ENCODE measurements around the gene DIO1. TPM values are rescaled to one million over a fixed set of nuclear protein-coding genes. Genes with fewer than 3 reads are reported as not detected.
A peak's percentile ranks its signal among the peaks of the same experiment; 100 is the strongest.

Gene DIO1
- polyA plus RNA-seq, 1 of the 3 experiments (the other 2 are of a cell fraction): not detected

DNA sequence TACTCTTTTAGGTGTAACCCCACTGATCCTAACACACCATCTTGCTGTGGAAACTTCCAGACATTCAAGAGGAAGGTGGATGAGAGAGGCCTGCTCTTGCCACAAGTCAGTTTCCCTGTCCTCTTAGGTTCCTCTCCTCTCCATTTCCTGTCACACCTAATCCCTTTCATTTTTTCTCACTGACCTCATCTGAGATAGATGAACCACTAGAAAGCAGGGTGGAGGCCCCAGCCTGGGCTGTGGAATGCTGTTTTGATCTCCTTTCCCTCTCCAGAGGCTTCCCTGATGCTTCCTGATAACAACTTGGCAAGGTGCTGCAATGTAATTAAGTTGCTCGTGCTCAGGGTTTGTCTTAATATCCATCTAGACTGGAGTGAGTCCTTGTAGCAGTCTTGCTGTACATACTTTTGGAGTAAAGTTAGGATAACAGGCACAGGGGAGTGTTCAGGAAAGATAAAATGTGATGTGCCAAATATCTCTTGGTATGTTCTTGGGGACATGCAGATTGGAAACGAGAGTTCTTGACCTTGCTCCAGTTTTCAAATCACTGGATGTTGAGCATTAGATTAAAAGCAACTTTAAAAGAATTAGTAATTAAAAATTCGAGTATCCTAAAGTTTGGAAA is 63.3 kb downstream of the DIO1 start:
- Histone ChIP-seq H3K9me3 (no peaks in the 10 kb centered on the region), H3K9me2 (no peaks in the 10 kb centered on the region), H3K4me3 (ENCODE audit: low read depth in 2 of 2, low read length in 1 of 2) (no peak overlapping the region), H3K79me2 (ENCODE audit: insufficient read depth) (peaks cover 33% of the 10 kb centered on the region), H3K9ac (peak overlapping the region; percentile 40), H3F3A (replicated peaks; ENCODE audit: insufficient read depth) (peaks cover 11% of the 10 kb centered on the region), H3K27ac (ENCODE audit: low read depth in 2 of 2, low read length in 1 of 2) (peak overlapping the region; percentile 30 to 62; a peak in 3 of 4 replicates), H2AFZ (ENCODE audit: low read depth) (no peak overlapping the region), H4K20me1 (ENCODE audit: insufficient read depth) (no peaks in the 10 kb centered on the region), H3K4me2 (peak overlapping the region; percentile 45), H3K4me1 (ENCODE audit: control insufficient read depth in 1 of 2, insufficient read depth in 2 of 2, low read depth in 1 of 2, low read length in 1 of 2) (peaks cover 4 to 8% of the 10 kb centered on the region in 2 experiments; a peak in 3 of 4 replicates), H3K27me3 (ENCODE audit: insufficient read depth) (no peaks in the 10 kb centered on the region), H3K36me3 (replicated peaks in 1 of 2; ENCODE audit: control insufficient read depth in 1 of 2, insufficient read depth in 2 of 2, low read length in 1 of 2) (peaks cover 53 to 64% of the 10 kb centered on the region in 2 experiments)
- no peak for DNase-seq
- 61% methylated on average over 3 of the region's 3 CpGs for WGBS (ENCODE audit: low lambda C conversion rate)
- CTCF ChIA-PET: interaction anchor here (1.0 to 3.3 kb wide), 5 partner anchors 8 to 96 kb away, joined by 3 to 60 read pairs (median 12); partner anchors contain the start of genes IFT25 and LRRC42
- TF ChIP-seq SMC3 (IDR thresholded peaks at IDR 0.05; ENCODE audit: low read depth, low read length) (no peak), GABPA (IDR thresholded peaks at IDR 0.05; ENCODE audit: low read depth) (no peak), NFIC (IDR thresholded peaks at IDR 0.05; ENCODE audit: borderline replicate concordance) (peak; percentile 22; the same call in 1 of the 2 replicates), EP300 (IDR thresholded peaks at IDR 0.05; ENCODE audit: borderline replicate concordance in 1 of 2, low read depth in 1 of 2, low read length in 1 of 2) (no peak), FOXJ3 (CRISPR knock-in tag; IDR thresholded peaks at IDR 0.05) (no peak), CHD2 (IDR thresholded peaks at IDR 0.05; ENCODE audit: low read length, partially characterized antibody) (no peak), POLR2AphosphoS5 (IDR thresholded peaks at IDR 0.05; ENCODE audit: low read depth, low read length) (no peak)
- TF ChIP-seq, protein P1, sequence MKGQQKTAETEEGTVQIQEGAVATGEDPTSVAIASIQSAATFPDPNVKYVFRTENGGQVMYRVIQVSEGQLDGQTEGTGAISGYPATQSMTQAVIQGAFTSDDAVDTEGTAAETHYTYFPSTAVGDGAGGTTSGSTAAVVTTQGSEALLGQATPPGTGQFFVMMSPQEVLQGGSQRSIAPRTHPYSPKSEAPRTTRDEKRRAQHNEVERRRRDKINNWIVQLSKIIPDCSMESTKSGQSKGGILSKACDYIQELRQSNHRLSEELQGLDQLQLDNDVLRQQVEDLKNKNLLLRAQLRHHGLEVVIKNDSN (IDR thresholded peaks at IDR 0.05; ENCODE audit: borderline replicate concordance, low read depth): no peak
- TF ChIP-seq, protein P2, sequence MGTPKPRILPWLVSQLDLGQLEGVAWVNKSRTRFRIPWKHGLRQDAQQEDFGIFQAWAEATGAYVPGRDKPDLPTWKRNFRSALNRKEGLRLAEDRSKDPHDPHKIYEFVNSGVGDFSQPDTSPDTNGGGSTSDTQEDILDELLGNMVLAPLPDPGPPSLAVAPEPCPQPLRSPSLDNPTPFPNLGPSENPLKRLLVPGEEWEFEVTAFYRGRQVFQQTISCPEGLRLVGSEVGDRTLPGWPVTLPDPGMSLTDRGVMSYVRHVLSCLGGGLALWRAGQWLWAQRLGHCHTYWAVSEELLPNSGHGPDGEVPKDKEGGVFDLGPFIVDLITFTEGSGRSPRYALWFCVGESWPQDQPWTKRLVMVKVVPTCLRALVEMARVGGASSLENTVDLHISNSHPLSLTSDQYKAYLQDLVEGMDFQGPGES (IDR thresholded peaks at IDR 0.05; ENCODE audit: low read depth, low read length): no peak
- POLR2A ChIA-PET: interaction anchor here (2.2 kb wide), 1 partner anchor 11 kb away, joined by 4 read pairs; the partner anchor contains the start of genes IFT25 and LRRC42

DNA sequence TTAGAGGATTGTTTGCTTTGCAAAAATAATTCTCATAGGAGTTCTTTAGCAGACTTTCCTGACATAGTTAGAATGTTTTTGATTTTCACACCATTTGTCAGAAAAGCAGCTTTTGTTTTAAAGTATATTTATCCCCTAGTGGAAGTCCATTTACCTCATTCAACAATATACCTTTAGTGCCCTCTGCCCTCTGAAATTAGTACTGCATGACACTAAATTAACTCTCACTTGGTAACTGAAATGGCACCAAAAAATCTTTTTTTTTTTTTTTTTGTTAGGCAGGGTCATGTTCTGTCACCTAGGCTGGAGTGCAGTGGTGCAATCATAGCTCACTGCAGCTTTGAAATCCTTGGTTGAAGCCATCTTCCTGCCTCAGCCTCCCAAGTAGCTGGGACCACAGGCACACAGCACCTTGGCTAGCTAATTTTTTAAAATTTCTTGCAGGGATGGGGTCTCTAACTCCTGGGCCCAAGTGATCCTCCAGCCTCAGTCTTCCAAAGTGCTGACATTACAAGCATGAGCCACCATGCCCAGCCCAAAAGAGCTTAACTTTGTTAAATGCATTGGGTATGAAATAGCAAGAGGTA is 65.8 kb downstream of the DIO1 start:
- Histone ChIP-seq H2AFZ (ENCODE audit: low read depth) (no peak overlapping the region), H3K27me3 (ENCODE audit: insufficient read depth) (no peaks in the 10 kb centered on the region), H3K36me3 (replicated peaks in 1 of 2; ENCODE audit: control insufficient read depth in 1 of 2, insufficient read depth in 2 of 2, low read length in 1 of 2) (peaks cover 46 to 66% of the 10 kb centered on the region in 2 experiments), H4K20me1 (ENCODE audit: insufficient read depth) (no peaks in the 10 kb centered on the region), H3K4me3 (ENCODE audit: low read depth in 2 of 2, low read length in 1 of 2) (no peak overlapping the region), H3K79me2 (ENCODE audit: insufficient read depth) (peaks cover 17% of the 10 kb centered on the region), H3K4me1 (ENCODE audit: control insufficient read depth in 1 of 2, insufficient read depth in 2 of 2, low read depth in 1 of 2, low read length in 1 of 2) (peaks cover 4 to 7% of the 10 kb centered on the region in 2 experiments; a peak in 3 of 4 replicates), H3K9me2 (no peaks in the 10 kb centered on the region), H3K9ac (no peak overlapping the region), H3K27ac (ENCODE audit: low read depth in 2 of 2, low read length in 1 of 2) (no peak overlapping the region), H3K4me2 (no peak overlapping the region), H3K9me3 (no peaks in the 10 kb centered on the region), H3F3A (replicated peaks; ENCODE audit: insufficient read depth) (peaks cover 7% of the 10 kb centered on the region)
- ChIA-PET POLR2A (interaction anchor here (0.8 to 2.2 kb wide), 2 partner anchors 10 to 14 kb away, joined by 3 to 4 read pairs; partner anchors contain the start of genes IFT25 and LRRC42), CTCF (interaction anchor here (0.8 to 4.8 kb wide), 30 partner anchors 10 to 848 kb away, joined by 3 to 60 read pairs (median 4); partner anchors contain the start of genes IFT25, LRRC42 and YIPF1)
- peak; percentile 47 for DNase-seq
- no peak for TF ChIP-seq RXRA (IDR thresholded peaks at IDR 0.05; ENCODE audit: borderline replicate concordance, low read depth)
- TF ChIP-seq SMC3 (IDR thresholded peaks at IDR 0.05; ENCODE audit: low read depth, low read length): peak; percentile 45
- TF ChIP-seq JUND (IDR thresholded peaks at IDR 0.05): no peak
- TF ChIP-seq FOXJ3 (CRISPR knock-in tag; IDR thresholded peaks at IDR 0.05): no peak
- TF ChIP-seq, protein P3, sequence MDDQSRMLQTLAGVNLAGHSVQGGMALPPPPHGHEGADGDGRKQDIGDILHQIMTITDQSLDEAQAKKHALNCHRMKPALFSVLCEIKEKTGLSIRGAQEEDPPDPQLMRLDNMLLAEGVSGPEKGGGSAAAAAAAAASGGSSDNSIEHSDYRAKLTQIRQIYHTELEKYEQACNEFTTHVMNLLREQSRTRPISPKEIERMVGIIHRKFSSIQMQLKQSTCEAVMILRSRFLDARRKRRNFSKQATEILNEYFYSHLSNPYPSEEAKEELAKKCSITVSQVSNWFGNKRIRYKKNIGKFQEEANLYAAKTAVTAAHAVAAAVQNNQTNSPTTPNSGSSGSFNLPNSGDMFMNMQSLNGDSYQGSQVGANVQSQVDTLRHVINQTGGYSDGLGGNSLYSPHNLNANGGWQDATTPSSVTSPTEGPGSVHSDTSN (IDR thresholded peaks at IDR 0.05): no peak
- TF ChIP-seq TEAD4 (IDR thresholded peaks at IDR 0.05; ENCODE audit: borderline replicate concordance, insufficient read depth): no peak
- TF ChIP-seq, protein P2 (IDR thresholded peaks at IDR 0.05; ENCODE audit: low read depth, low read length): no peak
- no peak for TF ChIP-seq RFX5 (IDR thresholded peaks at IDR 0.05; ENCODE audit: low read length)
- TF ChIP-seq, protein P4, sequence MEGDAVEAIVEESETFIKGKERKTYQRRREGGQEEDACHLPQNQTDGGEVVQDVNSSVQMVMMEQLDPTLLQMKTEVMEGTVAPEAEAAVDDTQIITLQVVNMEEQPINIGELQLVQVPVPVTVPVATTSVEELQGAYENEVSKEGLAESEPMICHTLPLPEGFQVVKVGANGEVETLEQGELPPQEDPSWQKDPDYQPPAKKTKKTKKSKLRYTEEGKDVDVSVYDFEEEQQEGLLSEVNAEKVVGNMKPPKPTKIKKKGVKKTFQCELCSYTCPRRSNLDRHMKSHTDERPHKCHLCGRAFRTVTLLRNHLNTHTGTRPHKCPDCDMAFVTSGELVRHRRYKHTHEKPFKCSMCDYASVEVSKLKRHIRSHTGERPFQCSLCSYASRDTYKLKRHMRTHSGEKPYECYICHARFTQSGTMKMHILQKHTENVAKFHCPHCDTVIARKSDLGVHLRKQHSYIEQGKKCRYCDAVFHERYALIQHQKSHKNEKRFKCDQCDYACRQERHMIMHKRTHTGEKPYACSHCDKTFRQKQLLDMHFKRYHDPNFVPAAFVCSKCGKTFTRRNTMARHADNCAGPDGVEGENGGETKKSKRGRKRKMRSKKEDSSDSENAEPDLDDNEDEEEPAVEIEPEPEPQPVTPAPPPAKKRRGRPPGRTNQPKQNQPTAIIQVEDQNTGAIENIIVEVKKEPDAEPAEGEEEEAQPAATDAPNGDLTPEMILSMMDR (IDR thresholded peaks at IDR 0.05): peak; percentile 71
- no peak for TF ChIP-seq YY1 (IDR thresholded peaks at IDR 0.05; ENCODE audit: low read depth)
- no peak for TF ChIP-seq EP300 (IDR thresholded peaks at IDR 0.05; ENCODE audit: borderline replicate concordance in 1 of 2, low read depth in 1 of 2, low read length in 1 of 2)
- no peak for TF ChIP-seq TAF1 (IDR thresholded peaks at IDR 0.05; ENCODE audit: borderline replicate concordance, low read depth, low read length)
- TF ChIP-seq TCF12 (IDR thresholded peaks at IDR 0.05): no peak
- no peak for TF ChIP-seq GABPA (IDR thresholded peaks at IDR 0.05; ENCODE audit: low read depth)
- TF ChIP-seq RAD21 (IDR thresholded peaks at IDR 0.05; ENCODE audit: low read length): peak; percentile 63
- TF ChIP-seq GATA2 (CRISPR knock-in tag; IDR thresholded peaks at IDR 0.05): no peak

Measured in SK-N-SH (cell line).